GM21360 (cell line): Measurements from ENCODE around the gene SNX18.

Source experiments
- ATAC-seq: cut with Tn5 transposase; IDR thresholded peaks from one replicate; pipeline ENCODE4 v1.9.1; 2021; ENCODE audit warnings: mild to moderate bottlenecking, moderate library complexity; ENCODE audit not compliant: unreplicated experiment

Gene SNX18

GRCh38 chr5:54540286-54540685 is 22.7 kb downstream of the SNX18 start:
- no peak for ATAC-seq

DNA sequence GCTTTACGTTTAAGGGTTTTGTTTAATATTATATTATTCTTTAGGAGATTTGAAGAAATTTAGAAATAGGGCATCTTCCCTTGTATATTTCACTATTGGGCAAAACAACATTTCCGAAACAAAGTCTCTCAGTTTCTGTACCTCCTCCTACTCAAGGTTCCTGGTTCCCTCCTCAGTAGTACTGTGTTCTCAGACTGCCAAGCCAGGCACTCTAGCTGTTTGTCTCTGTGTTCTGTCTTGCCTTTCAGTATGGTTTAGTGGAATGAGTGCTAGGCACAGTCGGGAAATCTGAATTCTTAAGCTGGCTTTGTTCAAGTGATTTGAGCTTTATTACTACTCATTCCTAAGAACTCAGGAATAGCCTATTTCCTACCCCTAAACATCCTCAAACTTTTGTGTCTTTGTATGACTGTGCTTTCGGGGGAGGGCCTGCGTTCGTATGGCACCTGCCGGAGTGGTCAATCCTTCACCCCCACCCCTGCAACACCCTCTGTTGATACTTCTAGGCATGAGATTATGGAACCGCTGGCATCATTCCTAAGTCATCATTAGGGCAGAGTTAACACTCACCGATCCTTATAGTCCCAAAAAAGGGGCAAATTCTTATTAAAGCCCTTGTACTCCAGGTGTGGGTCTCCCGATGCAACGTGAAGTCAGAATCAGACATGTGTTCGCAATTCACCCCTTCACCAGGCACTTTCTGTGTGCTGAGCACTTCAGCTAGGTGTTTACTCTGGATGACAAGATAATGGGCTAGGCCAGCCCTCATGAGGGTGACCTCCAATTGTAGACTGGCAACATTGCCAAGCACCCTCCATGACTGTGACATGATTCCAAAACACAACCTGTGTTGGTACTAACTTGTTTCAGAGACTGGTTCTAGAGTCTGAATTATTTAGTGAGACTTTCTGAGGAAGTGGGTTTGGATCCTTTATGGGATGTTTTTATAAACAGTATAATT is 24.5 kb downstream of the SNX18 start:
- ATAC-seq: no peak

GRCh38 chr5:54544044-54544443 is 26.5 kb downstream of the SNX18 start:
- no peak for ATAC-seq

DNA sequence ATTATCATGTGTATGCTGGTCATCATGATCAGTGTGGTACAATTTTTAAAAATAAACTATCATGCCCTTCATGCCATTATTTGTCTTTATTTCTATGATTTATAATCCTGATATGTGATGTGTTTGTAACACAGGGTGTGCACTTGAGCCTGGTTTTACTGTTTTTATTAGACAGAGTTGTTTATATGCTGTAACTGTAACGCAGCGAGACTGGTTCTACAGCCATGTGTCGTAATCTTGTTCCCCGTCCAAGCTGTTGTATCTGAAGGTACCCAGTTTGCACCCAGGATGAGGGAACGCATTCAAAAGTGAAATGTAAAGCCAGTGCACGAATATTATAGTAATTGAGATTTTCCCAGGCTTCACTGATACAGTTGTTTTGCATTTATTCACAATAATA is 28.2 kb downstream of the SNX18 start:
- no peak for ATAC-seq

- no peak for ATAC-seq
Observed at GRCh38 chr5:54547711-54548250, 30.2 kb downstream of the SNX18 start.

DNA sequence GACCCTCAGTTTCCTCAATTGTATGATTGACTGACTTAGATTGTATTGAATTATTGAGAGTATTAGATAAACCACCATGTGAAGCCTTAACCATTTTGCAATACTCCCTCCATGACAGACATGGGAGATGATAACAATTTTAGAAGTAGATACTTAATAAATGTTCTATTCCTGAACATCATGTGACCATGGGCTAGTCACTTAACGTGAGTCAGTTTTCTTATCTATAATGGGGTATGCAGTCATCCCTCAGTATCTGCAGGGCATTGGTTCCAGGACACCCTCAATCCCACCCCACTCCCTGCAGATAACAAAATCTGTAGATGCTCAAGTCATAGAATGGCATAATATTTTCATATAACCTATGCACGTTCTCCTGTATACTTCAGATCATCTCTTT is 31.0 kb downstream of the SNX18 start:
- ATAC-seq: no peak

DNA sequence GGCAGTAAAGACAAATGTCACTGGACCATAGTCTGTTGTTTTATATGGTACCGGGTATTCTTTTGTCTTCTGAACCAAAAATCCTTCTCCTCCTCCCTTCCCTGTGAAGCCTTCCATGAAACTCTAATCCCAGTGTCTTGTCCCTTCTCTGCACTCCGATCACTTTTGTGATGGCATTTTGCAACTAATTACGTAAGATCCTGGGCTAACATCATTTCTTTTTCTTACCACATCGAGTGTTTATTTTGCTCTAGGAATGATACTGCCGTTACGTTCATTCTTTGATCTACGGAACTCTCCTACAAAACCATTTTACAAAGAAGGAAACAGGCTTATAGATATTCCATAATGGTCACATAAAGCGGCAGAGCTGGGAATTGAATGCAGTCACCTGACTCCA is 33.7 kb downstream of the SNX18 start:
- no peak for ATAC-seq

DNA sequence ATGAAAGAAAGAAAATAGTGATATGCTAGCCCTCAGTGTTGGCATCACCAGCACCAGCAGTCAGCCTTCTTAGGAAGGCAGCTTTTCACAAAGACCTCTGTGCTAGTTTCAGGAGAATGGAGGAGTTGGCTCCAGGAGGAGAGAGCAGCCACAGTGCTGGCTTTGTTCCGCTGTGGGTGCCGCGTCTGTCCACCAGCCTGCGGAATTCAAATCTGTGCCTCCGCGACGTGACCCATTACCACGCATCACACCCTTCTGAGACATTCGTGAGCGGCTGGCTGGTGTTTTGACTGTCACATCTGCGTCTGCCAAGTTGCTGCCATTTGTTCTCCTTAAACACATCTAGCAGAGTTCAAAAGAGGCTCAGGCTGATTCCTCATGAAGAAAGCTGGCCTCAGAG is 34.4 kb downstream of the SNX18 start:
- ATAC-seq: no peak

DNA sequence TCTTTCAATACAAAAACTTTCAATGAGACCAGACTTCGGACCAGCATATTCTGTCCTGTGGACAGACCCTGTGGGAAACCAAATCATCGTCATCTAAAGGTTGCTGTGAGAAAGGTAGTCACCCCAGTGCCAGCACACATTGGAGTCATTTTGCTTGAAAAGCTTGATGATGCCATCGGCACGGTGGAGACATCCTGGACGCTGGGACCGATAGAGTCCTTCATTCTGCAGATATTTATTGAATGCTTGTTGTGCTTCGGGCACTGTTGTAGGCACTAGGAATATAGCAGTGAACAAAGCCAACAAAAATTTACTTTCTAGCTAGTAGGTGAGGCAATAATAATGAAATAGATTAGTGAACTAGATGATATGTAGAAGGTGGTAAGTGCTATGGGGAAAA is 34.9 kb downstream of the SNX18 start:
- no peak for ATAC-seq

GRCh38 chr5:54553659-54554207 is 36.2 kb downstream of the SNX18 start:
- ATAC-seq: no peak

DNA sequence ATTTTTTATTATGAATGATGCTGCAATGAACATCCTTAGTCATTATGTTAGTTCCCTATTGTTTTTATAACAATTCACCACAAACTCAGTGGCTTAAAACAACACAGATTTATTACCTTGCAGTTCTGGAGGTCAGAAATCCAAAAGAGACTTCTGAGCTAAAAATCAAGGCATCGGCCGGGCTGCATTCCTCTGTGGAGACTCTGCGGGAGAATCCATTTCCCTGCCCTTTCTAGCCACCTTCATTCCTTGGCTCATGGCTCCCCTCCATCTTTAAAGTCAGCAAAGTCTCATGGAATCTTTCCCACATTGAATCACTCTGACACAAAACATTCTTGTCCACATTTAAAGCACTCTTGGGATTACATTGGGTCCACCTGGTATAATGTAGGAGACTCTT is 38.6 kb downstream of the SNX18 start:
- ATAC-seq: no peak

DNA sequence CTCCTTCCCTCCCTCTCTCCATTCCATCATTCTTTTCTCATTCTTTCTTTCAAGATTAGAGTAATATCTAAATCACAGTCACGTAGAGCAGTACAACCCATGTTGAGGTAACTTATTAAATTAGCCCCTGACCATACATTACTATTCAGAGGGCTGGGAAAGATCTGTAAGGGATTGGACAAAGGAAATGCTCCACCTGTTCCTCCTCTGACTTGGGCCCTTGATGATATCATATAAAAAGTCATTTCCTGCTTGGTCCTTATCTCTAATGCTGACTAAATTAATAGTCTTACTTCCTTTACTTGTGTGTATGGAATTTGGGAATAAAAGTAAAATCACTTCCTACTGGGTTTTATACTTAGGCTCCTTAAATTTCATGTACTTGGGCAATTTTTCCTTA is 40.8 kb downstream of the SNX18 start:
- no peak for ATAC-seq

DNA sequence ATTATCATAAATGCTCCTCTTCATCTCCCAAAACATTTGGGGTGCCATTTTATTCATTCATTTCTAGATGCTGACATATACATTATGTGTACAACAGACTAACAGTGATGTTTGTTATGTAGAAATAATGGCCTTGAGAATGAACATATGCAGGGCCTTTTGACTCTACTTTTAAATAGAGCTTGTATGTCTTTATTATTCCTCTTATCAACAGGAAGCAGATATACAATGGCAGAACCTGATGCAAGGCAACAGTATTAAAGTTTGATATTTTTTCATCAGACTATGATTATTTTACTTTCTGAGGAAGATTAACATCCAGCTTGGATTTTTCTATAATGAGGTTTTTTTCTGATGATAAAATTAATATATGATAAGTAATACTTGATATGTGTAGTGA is 44.1 kb downstream of the SNX18 start:
- no peak for ATAC-seq

- ATAC-seq: no peak
Observed at GRCh38 chr5:54563083-54563761, 45.7 kb downstream of the SNX18 start.

DNA sequence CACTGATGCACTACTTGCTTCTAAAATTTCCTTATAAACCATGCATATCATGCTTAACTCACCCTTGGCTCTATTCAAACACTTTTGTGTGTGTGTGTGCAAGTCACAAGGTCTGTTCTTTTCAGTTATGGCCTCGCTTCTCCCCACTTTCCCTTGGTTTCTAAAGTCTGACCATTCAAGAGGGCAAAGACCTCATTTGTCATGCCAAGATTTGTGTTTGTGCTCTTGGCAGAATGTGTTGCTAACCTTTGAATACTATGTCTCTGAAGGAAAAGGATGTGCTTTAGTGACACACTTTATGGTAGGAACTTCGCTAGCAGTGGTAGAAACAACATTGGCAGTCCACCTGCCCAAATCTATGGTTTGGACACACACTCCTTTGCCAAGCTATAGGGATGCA is 50.4 kb downstream of the SNX18 start:
- ATAC-seq: no peak

GRCh38 chr5:54570916-54571315 is 53.4 kb downstream of the SNX18 start:
- no peak for ATAC-seq

DNA sequence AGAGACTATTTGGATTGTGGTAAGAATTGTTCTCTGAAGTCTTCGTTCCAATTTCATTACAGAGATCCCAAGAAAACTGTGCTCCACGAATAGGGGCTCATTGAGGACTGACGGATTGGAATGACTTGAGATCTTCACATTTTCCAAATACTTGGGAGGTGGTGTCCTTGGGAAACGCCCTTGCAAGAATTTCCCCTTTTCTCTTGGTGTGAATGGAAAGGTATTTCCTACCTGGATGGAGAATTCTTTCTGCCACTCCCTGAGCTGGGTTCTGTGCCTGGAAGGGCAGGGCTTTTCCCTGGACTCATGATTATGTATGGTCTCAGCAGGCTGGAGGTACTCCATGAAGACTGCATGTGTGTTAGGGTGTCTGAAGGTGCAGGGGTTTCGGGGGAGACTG is 53.9 kb downstream of the SNX18 start:
- no peak for ATAC-seq

DNA sequence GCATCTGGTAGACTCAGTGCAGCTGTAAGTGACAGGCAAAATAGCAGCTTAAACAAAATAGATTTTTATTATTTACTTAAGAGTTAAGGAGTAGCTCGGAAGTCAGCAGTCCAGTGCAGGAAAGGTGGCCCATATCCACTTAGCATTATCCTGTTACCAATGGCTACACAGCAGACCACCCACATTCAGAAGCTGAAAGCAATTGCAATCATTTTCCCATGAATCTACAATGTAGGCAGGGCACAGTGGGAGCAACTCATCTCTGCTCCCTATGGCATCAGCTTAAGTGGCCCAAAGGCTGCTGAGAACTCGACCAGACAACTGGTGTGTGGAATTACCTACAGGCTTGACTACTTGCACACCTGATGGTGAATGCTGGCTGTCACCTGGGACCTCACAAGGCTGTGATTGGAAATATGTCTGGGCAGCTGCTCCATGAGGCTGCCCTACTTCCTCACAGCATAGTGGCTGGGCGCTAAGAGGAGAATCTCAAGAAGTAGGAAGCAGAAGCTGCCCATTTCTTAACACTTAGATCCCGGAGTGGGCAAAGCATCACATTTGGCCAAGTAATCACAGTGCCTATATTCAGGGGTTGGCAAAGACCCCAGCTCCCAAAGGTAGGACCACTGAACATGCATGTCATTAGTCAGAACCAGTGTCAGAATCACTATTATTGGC is 56.4 kb downstream of the SNX18 start:
- ATAC-seq: no peak

DNA sequence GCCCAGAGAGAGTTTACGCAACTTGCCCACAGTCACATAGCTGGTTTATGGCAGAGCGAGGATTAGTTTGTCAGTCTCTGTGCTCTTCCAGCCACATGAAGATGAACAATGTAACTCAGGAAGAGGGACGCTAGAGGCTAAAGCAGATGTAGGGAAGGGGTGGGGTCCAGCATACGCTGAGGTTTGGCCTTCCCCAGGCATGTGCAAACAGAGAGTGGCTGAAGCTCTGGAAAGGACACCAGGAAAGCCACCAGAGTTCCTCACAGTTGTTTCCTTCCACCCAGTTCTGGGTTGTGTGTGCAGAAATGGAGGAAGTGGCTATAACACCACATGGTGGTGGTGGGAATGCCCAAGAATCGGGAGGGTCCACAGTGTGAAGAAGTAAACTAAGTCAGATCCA is 60.0 kb downstream of the SNX18 start:
- ATAC-seq: no peak

GRCh38 chr5:54577937-54578653 is 60.5 kb downstream of the SNX18 start:
- no peak for ATAC-seq
